ENCODE measurements around the gene HMGCR. TPM values are rescaled to one million over a fixed set of nuclear protein-coding genes. Genes with fewer than 3 reads are reported as not detected.
A peak's percentile ranks its signal among the peaks of the same experiment; 100 is the strongest.
"Not testable (repeated sequence)": the region's sequence is repeated elsewhere in the genome, so short reads cannot be mapped to it uniquely, and the experiment has no call there.

Gene HMGCR
- 12.6 TPM for total RNA-seq
- long read RNA-seq, full-length matches to known transcripts: 10 of 12 reads
- long read RNA-seq, partial matches to known transcripts: 1 of 12 reads
- long read RNA-seq, other reads (novel, unspliced or antisense): 1 of 12 reads

DNA sequence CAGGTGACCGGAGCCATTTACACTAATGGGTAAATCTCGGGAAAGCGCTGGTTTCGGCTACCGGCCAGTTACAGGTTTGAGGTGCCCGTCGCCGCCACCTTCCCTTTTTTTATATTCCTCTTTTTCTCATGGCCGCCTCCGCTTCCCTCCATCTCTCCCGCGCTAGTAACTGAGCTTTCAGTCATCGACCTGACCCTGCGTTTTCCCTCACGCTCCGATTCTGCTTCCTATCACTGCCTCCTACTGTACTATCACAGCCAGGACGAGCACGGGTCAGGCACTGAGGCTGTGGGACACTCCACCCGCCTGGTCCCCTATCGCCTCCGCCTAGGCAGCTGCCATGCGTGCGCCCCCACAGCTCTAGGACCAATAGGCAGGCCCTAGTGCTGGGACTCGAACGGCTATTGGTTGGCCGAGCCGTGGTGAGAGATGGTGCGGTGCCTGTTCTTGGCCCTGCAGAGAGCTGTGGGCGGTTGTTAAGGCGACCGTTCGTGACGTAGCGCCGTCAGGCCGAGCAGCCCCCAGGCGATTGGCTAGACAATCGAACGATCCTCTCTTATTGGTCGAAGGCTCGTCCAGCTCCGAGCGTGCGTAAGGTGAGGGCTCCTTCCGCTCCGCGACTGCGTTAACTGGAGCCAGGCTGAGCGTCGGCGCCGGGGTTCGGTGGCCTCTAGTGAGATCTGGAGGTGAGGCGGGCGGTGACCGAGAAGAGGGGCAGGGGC is at the start of gene HMGCR:
Gene HMGCR, plus strand, starts transcription at position 606 of the 722 bp plus-strand sequence. CDS start 5,386 bp downstream, outside the sequence.
- intact Hi-C loops (cut with DNase I): loop anchor here (5.0 to 10.0 kb wide), 4 partner anchors 99 to 338 kb away; partner anchors contain the start of genes ANKRD31, CERT1, GCNT4 and POLK
- peak; percentile 100 for DNase-seq (ENCODE audit: low spot score)

DNA sequence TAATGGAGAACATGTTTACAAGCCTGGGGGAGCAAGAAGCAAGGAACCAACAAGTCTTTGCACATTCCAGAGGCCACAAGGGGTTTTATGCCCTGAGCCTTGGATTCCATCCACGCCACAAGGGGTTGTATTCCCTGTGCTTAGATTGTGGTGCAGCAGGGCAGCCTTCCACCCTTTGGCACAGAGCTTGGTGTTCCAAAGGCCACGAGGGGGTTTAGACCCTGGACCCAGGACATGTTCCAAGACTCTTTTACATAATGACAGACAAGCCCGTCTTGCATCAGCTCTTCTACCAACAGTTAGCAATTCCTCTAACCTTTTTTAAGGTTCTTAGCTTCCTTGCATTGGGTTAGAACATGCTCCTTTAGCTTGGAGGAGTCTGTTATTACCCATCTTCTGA is 45.2 kb upstream of the HMGCR start:
- intact Hi-C loops (cut with DNase I); DNase-seq (ENCODE audit: low spot score): not testable (repeated sequence)

DNA sequence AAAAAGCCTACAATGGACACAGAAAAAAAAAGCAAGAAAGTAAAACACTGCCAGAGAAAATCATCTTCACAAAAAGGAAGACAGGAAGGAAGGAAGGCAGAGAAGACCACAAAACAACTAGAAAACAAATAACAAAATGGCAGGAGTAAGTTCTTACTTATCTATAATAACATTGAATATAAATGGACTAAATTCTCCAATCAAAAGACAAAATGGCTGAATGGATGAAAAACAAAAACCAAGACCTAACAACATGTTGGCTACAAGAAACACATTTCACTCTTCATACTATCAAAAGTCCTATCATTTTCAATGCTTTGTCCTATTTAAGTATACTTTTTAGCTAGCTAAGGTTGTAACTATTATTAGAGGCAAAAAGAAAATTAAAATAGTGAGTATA is 36.9 kb upstream of the HMGCR start:
- no peak for DNase-seq (ENCODE audit: low spot score)
- intact Hi-C loops (cut with DNase I): no loop called here

DNA sequence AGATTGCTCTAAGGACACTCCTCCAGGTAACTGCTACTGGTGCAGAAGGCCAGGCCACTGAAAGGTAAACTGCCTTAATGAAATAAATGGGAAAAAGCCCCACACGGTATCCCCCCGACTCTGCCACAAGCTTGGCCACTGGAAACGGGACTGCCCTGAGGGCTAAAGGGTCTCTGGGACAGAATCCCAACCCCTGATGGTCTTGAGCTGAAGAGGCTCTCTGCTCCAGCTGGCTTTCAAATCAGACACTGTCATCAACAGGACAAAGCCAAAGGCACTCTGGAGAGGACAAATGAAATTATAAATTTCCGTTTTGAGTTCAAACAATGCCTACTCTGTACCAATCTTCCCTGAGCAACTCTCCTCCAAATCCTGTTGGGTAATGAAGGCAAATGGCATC is 33.6 kb upstream of the HMGCR start:
- DNase-seq (ENCODE audit: low spot score): no peak
- intact Hi-C loops (cut with DNase I): no loop called here

DNA sequence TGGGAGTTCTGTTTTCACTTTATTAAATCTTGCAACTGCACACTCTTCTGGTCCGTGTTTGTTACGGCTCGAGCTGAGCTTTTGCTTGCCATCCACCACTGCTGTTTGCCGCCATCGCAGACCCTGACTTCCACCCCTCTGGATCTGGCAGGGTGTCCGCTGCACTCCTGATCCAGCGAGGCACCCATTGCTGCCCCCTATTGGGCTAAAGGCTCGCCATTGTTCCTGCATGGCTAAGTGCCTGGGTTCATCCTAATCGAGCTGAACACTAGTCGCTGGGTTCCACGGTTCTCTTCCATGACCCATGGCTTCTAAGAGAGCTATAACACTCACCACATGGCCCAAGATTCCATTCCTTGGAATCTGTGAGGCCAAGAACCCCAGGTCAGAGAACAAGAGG is 32.5 kb upstream of the HMGCR start:
- DNase-seq (ENCODE audit: low spot score); intact Hi-C loops (cut with DNase I): not testable (repeated sequence)

DNA sequence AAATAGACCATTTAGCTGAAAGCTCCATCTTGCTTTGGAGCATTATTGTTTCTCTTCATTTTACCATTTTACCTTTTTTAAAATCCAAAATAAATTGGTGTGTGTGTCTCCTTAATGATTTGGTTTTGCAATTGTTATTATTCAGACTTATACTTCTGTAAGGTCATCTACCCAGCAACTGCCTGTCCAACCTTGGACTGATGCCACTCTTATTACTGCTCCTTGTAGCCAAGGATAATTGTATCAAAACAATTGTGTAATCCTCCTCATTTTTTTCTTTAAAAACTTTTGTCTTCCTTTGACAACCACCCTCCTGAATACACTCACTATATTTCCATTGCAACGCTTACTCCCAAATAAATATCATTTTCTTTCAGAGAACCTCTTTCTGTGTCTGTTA is 30.3 kb upstream of the HMGCR start:
- intact Hi-C loops (cut with DNase I): no loop called here
- DNase-seq (ENCODE audit: low spot score): no peak

DNA sequence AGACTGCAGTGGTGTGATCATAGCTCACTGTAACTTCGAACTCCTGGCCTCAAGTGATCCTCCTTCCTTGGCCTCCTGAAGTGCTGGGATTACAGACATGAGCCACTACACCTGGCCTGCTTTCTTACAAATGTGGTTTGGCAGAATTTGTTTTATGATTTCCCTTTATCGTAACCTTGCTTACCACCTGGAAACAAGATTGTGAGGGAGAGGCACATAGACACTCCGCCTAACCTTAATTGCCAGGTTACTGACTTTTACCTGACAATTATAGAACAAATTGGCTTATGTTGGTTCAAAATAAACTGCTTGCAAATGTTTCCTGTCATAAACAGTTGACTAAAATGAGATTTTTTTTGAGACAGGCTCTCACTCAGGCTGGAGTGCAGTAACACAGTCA is 26.8 kb upstream of the HMGCR start:
- DNase-seq (ENCODE audit: low spot score): no peak

DNA sequence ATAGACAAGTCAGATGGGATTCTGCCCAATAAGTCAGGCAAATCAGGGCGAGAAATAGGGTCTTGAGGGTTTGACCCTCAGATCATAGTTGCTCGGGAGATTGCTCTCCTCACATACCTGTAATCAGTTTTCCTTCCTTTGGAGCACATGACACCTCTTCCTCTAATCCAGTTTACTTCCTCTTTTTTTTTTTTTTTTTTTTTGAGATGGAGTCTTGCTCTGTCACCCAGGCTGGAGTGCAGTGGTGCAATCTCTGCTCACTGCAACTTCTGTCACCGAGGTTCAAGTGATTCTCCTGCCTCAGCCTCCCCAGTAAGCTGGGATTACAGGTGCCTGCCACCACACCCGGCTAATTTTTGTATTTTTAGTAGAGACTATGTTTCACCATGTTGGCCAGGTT is 17.9 kb upstream of the HMGCR start:
- intact Hi-C loops (cut with DNase I); DNase-seq (ENCODE audit: low spot score): not testable (repeated sequence)

More for the DNA sequence above, 26.8 kb upstream of the HMGCR start:
- intact Hi-C loops (cut with DNase I): no loop called here

DNA sequence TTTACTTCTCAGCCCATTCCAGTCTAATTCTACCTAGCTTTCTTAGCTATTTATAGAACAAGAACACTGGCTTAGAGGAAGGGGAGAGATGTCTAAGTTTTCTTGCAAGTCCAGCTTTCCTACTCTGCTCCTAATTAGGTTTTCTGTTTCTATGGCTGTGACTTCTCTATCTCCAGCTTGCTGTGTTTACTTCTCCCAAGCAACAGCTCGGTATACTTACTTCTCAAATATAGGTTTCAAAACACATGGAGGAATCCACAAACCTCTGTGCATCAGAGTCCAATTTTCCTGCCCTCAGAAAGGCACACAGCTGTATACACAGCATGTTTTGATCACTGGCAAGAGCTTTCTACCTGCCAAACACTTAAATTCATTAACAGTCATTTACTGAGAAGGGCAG is 17.4 kb upstream of the HMGCR start:
- intact Hi-C loops (cut with DNase I): no loop called here

DNA sequence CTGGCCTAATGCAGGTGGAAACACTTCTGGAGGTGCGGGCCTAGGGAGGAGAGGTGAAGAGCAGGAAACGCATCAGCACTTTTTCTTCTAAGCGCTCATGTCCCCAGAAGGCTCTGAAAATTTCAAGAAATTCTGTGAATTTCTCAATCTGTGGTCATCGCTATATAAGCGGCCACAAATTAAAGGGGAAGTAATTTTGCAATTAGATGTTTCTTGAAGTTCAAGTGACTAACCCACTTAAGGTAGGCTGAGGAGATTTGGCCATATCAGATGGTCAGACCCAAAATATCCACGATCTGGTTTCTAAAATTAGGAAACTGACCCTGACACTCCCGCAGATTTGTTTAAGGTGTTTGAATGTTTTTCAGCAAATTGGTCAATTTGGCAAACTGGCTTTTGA is 16.6 kb upstream of the HMGCR start:
- intact Hi-C loops (cut with DNase I): no loop called here
- DNase-seq (ENCODE audit: low spot score): no peak

More for the DNA sequence above, 17.4 kb upstream of the HMGCR start:
- DNase-seq (ENCODE audit: low spot score): no peak

DNA sequence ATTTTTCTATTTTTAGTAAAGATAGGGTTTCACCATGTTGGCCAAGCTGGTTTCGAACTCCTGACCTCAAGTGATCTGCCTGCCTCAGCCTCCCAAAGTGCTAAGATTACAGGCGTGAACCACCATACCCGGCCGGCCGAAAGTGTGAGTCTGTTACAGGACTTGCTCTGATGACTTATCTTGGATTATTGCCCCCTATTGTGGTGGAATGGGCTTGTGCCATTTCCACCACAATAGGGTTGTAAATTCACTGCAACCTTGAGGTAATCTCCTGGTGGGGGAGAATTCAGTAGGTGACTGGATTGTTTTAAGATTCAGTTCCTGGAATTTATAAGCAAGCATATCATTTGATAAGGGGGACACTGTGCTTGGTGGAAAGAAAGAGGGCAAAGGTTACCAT is 15.0 kb upstream of the HMGCR start:
- DNase-seq (ENCODE audit: low spot score): no peak
- intact Hi-C loops (cut with DNase I): no loop called here

DNA sequence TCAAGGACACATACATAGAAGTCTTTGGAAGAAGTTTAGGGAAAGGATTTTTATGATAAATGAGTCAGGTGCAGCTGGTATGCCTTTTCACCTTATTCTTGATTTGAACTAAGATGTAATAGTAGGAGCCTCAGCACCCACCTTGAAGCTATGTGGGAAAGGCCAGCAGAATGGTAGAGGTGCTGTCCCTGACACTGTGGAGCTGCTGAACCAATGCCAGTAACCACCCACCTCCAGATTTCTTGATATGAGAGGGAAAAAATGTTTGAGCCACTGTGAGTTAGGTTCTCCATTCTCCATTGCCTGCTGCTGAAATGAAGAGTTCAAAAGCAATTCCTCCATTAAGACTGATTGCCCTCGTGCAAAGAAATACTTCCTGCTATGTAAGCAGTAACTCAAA is 12.2 kb upstream of the HMGCR start:
- intact Hi-C loops (cut with DNase I): no loop called here
- DNase-seq (ENCODE audit: low spot score): no peak

DNA sequence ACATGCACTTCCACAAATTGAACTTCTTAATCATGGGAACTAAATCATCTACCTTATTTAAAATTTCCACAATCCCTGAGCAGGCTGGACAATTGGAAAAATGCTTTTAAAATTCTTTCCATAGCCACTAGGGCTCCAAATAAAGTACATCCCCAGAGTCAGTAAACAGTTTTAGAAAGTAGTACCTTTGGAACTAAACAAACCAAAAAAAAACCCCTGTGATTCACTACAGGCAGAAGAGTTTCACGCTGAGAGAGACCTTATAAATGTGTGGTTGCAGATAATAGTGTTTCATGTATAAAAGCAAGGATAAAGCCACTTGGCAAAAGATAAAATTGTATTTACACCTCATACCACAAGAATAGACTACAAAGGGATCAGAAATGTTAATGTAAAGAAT is 11.8 kb upstream of the HMGCR start:
- no peak for DNase-seq (ENCODE audit: low spot score)
- intact Hi-C loops (cut with DNase I): no loop called here

DNA sequence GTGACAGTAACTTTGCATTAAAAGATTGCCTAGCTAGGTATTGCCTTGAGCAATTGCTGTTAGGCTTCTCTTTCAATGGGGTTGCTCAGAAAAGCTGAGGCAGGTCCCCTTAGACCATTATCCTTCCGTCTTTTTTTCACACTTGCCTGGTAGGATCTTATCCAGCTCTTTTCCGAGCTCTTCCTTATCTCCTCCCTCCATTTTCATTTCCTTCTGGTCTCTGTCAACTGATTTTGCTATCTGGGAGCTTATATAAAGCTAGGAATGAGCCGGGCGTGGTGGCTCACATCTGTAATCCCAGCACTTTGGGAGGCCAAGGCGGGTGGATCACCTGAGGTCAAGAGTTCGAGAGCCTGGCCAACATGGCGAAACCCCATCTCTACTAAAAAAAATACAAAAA is 6.6 kb upstream of the HMGCR start:
- intact Hi-C loops (cut with DNase I): loop anchor here (10.0 kb wide), 1 partner anchor 344 kb away; no protein-coding TSS in a partner anchor
- DNase-seq (ENCODE audit: low spot score): no peak

DNA sequence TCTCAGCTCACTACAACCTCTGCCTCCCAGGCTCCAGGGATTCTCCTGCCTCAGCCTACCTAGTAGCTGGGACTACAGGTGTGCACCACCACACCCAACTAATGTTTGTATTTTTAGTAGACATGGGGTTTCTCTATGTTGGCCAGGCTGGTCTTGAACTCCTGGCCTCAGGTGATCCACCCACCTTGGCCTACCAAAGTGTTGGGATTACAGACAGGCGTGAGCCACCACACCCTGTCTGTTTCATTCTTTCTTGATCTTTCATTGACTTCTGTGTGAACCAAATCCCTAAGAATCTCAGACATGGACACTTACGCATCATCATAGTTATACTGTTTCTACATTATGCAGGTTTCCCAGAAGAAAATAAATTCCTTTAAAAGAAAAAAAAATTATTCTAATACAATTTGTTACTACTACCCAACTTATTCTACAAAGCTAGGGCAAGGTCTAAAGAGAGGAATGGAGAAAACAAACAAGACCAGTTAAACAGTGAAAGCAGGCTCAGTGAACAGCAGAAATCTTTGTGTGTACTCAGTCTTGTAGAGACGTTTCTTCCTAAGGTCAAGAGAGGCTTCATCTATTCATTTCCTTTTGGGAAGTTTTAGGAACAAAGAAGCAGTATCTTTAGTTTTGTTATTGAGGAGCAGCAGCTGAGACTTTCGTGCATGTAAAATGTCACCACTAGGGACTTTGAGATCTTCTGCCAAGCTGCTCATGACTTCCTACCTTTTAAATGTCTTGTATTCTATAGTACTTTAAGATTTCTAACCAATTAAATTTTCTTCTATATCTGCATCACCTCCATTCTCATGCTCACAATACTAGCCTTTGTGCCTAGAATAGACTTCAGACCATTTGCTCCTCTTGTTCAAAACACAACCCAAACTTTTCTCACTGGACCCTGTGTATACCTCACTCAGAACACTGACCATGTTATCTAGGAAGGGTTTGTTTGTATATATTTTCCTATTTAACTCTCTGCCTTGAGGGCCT is 5.6 kb upstream of the HMGCR start:
- DNase-seq (ENCODE audit: low spot score): no peak
- intact Hi-C loops (cut with DNase I): loop anchor here (10.0 kb wide), 1 partner anchor 343 kb away; no protein-coding TSS in a partner anchor

DNA sequence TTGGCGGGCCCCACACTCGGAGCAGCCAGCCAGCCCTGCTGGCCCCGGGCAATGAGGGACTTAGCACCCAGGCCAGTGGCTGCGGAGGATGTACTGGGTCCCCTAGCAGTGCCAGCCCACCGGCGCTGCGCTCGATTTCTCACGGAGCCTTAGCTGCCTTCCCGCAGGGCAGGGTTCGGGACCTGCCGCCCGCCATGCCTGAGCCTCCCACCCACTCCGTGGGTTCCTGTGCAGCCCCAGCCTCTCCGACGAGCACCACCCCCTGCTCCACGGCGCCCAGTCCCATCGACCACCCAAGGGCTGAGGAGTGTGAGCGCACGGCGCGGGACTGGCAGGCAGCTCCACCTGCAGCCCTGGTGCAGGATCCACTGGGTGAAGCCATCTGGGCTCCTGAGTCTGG is 3.3 kb upstream of the HMGCR start:
- intact Hi-C loops (cut with DNase I): loop anchor here (10.0 kb wide), 1 partner anchor 341 kb away; no protein-coding TSS in a partner anchor
- DNase-seq (ENCODE audit: low spot score): not testable (repeated sequence)

DNA sequence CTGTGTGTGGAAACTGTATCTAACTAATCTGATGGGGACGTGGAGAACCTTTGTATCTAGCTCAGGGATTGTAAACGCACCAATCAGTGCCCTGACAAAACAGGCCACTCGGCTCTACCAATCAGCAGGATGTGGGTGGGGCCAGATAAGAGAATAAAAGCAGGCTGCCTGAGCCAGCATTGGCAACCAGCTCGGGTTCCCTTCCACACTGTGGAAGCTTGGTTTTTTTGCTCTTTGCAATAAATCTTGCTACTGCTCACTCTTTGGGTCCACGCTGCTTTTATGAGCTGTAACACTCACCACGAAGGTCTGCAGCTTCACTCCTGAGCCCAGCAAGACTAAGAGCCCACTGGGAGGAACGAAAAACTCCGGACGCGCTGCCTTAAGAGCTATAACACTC is 2.6 kb upstream of the HMGCR start:
- DNase-seq (ENCODE audit: low spot score): not testable (repeated sequence)
- intact Hi-C loops (cut with DNase I): loop anchor here (10.0 kb wide), 1 partner anchor 340 kb away; no protein-coding TSS in a partner anchor

DNA sequence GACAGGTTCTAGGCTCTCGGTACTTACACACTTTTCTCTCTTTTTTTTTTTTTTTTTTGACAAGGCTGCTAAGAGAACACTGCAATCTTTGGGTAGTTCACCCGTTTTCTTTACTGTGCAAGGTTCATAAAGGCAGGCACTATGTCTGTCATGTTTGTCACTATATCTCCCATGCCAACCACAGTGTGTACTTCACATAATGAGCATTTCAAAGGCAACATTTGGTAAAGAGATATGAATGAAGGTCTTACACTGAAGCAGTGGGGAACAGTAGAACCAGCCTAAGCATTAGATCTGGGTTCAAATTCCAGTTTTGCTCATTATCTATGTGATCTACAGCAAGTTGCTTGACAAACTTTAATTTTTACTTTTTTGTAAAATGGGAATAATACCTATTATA is 1.5 kb upstream of the HMGCR start:
- DNase-seq (ENCODE audit: low spot score): no peak
- intact Hi-C loops (cut with DNase I): loop anchor here (5.0 to 10.0 kb wide), 4 partner anchors 98 to 339 kb away; partner anchors contain the start of genes ANKRD31, CERT1, GCNT4 and POLK

DNA sequence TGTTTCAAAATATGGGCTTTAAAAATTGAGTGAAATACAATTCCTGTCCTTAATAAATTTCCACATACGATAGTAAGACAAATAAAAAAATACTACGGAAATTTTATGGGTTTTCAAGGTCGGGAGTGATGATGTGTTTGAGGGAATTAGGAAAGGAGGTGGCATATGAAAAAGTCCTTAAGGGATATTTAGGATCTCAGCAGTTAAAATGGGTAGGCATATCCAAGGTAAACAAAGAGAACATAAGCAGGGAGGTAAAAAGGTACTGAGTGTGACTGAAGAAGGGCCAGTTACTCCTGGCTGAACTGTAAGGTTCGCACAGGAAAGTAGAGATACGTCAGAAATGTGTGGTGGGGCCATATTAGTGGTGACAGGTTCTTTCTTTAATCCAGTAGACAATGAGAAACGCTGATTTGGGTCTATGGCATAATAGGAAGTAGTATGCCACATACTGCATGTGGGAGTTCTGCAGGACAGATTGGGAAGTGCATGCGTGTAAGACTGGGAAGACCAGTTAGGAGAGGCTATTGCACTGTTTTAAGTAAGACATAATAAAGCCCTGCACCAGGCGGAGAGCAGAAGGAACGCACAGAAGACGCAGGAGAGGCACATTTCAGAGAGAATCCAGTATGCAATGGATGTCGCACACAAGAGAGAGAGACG is 937 bp upstream of the HMGCR start:
- intact Hi-C loops (cut with DNase I): loop anchor here (5.0 to 10.0 kb wide), 4 partner anchors 99 to 339 kb away; partner anchors contain the start of genes ANKRD31, CERT1, GCNT4 and POLK
- DNase-seq (ENCODE audit: low spot score): no peak

Data from cardiac septum (tissue), 1 donor.